Right ventricle myocardium superior (tissue), 1 donor: Measurements from ENCODE around the gene ACOT11. TPM values are rescaled to one million over a fixed set of nuclear protein-coding genes. Genes with fewer than 3 reads are reported as not detected.
"Not testable (repeated sequence)": the region's sequence is repeated elsewhere in the genome, so short reads cannot be mapped to it uniquely, and the experiment has no call there.

ENCODE experiments used
- ATAC-seq: fragments of 200-7000 bp; cut with Tn5 transposase; one replicate; pipeline ENCODE4 v1.9.1; 2020; ENCODE audit warnings: mild to moderate bottlenecking; ENCODE audit not compliant: poor library complexity
- DNase-seq: peaks from one replicate; pipeline ENCODE4 v3.0.0-alpha.2; 2020
- intact Hi-C: fragments of 100-400 bp; cut with DNase I; formaldehyde crosslinking; loops from one replicate; pipeline ENCODE4 v1.11.2; 2022
- long read RNA-seq: library from polyadenylated mRNA; unstranded; transcript quantifications from one replicate; pipeline ENCODE4 v2.0.0, GENCODE V29; 2021
- total RNA-seq: library from RNA; stranded (reverse); fragmentation: NEBNext Ultra II Directional; extraction: Animal tissue kit (Norgen Biotek cat#: 25700); gene quantifications from one replicate; pipeline ENCODE4 v1.2.1, GENCODE V29; 2021
- donor health status: DM: no; HTN: yes; CAD: no; lungs with severe emphysema.

ACOT11 gene
- total RNA-seq = 38.5 TPM
- long read RNA-seq, transcript ACOT11-201 (16 exons, 3,082 nt) = major isoform, 39 of 95 reads
- long read RNA-seq, partial matches to known transcripts = 19 of 95 reads
- long read RNA-seq, other reads (novel, unspliced or antisense) = 37 of 95 reads

DNA sequence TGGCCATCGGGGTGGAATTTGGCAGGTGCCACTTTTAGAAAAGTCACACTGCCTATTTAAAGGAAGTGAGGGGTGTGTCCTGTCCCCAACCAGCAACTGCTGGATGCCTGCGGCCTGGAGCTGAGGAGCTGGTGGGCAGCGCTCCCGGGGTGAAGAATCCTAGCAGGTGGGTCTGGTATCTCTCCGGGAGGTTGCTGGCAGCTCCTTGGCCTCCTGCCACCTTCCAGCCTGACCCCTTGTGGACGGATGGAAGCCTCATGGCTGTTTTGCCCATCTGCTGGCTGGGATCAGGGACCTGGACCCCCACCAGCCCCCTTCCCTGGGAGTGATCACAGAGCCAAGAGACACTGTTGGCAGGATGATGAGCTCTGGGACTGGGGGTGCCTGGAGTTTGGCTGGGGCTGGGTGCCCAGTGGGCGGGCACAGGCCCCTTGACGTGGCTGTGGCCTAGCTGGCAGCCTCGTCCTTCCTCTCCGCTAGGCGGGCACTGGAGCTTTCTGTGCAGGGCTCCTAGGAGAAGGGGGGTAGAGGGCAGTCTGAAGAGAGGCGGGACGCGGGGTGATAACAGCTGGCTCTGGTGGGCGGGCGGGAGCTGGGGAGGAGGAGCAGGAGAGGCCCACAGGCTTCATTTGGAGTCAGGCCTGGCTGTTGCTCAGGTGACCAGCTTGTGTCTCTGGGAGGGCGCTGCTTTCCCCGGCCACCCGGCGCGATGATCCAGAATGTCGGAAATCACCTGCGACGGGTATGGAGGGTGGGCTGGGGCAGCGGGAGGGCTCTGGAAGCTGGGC lies at the start of gene ACOT11:
Gene ACOT11, plus strand, starts transcription at position 628 of the 788 bp plus-strand sequence. Its CDS starts 82 bp downstream, at position 710.
- intact Hi-C loops = loop anchor here (5.0 kb wide), 1 partner anchor 35 kb away; no protein-coding TSS in a partner anchor
- DNase-seq (peak; percentile 92), ATAC-seq (peak; percentile 89)

DNA sequence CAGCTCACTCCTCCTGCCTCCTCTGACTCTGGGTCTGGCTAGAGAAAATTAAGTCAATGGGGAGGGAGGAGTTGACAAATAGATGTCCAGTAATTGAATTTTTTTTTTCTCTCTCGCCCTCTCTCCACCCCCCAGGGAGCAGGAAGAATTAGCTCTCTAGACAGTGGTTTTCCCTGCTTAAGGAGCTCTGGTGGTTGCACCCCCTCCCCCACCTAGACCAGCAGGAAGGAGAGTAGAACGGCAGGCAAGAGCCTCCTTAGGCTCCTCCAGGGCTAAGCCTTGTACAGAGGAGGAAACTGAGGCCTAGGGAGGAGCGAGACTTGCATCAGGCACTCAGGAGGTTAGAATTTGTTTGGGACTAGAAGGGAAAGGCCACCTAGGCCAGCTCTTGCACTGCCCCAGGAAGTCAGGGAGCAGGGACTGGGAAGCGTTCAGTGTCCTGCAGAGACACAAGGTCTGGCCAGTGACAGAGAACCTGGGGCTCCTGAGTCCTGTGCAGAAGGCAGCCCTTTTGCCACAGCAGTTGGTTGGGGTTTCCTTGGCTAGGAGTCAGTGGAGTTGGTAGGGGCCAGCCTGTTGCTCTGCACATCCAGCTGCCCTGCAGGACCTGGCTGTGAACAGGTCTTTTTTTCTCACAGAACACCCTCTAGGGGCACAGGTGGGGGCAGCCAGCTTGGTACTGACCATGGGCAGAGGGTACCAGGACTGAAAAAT lies 49.5 kb upstream of the ACOT11 start:
- ATAC-seq (no peak), DNase-seq (no peak)
- intact Hi-C loops = no loop called here

DNA sequence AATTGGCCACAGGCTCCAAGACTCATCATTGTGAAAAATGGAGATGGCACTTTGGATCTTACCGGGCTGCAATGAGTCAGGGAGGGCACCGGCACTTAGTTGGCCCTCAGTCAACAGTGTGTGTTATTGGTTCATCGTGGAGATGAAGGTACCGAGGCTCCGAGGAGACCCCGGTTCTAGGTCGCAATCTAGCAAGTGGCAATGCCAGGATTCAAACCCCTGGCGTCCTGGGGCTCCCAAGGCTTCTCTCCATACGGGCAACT lies 49.0 kb upstream of the ACOT11 start:
- ATAC-seq (peak; percentile 10), DNase-seq (no peak)
- intact Hi-C loops = no loop called here

- DNase-seq (no peak), ATAC-seq (peak; percentile 78)
Observed at GRCh38 chr1:54499360-54500106, 48.5 kb upstream of the ACOT11 start.

GRCh38 chr1:54500107-54500431 lies 48.0 kb upstream of the ACOT11 start:
- peak; percentile 55 for ATAC-seq
- intact Hi-C loops = loop anchor here (10.0 kb wide), 1 partner anchor 315 kb away; no protein-coding TSS in a partner anchor
- DNase-seq = no peak

More at GRCh38 chr1:54499360-54500106, 48.5 kb upstream of the ACOT11 start:
- intact Hi-C loops = loop anchor here (10.0 kb wide), 1 partner anchor 315 kb away; no protein-coding TSS in a partner anchor

DNA sequence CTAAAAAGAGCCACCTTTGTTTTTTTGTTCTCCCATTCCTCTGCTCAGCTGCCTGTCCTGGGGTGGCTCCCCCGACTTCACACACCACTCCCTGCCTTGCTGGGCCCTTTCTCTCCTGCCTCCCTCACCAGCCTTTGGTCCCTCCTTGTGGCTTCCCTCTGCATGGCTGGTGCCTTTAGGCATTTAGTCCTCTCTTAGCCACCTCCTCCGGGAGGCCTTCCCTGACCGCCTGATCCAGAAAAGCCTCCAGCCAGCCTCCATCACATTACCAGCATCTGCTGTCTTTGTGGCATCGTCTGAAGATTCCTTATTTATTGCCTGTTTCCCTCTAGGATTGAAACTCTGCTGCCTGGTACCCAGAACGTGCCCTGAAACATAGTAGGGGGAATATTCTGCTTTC lies 46.2 kb upstream of the ACOT11 start:
- no peak for ATAC-seq
- DNase-seq = no peak
- intact Hi-C loops = loop anchor here (10.0 kb wide), 1 partner anchor 313 kb away; no protein-coding TSS in a partner anchor

- ATAC-seq = no peak
- intact Hi-C loops = loop anchor here (10.0 kb wide), 1 partner anchor 312 kb away; no protein-coding TSS in a partner anchor
- DNase-seq = no peak
Observed at GRCh38 chr1:54502342-54502741, 45.7 kb upstream of the ACOT11 start.

GRCh38 chr1:54506594-54506993 lies 41.4 kb upstream of the ACOT11 start:
- no peak for DNase-seq
- intact Hi-C loops = loop anchor here (10.0 kb wide), 1 partner anchor 308 kb away; no protein-coding TSS in a partner anchor
- ATAC-seq = no peak

DNA sequence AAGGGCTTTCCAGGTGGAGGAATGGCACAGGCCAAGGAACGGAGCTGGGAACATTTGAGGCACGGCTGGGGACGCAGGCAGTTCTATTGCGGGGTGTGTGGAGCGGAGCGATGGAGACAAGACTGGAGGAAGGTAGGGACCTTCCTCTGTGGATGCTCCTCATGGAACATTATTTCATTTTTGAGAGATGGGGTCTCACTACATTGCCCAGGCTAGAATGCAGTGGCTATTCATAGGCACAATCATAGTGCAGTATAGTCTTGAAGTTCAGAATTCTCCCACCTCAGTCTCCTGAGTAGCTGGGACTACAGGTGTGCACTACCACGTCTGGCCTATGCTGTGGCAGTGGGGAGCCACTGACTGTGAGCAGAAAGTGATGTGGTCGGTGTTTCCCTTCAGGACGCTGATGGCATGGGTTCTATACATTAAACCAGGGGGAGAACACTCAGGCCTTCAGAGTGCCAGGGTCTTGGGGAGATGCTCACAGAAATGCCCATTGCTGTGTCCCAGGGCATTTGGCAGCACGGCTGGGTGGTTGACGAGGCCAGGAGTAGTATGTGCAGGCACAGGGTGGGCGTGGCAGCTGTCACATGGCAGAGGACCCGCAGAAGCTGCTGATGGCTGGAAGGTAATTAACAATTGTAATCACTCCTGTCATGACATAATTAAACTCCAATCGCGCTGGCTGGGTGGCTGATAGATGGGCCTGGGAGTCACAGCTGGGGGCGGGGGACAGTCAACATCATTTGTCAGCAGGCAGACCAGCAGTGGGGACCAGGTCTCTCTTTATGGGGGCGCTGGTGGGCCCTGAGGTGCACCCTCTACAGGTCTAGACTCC lies 40.8 kb upstream of the ACOT11 start:
- intact Hi-C loops = loop anchor here (10.0 kb wide), 1 partner anchor 308 kb away; no protein-coding TSS in a partner anchor
- DNase-seq (no peak), ATAC-seq (no peak)

DNA sequence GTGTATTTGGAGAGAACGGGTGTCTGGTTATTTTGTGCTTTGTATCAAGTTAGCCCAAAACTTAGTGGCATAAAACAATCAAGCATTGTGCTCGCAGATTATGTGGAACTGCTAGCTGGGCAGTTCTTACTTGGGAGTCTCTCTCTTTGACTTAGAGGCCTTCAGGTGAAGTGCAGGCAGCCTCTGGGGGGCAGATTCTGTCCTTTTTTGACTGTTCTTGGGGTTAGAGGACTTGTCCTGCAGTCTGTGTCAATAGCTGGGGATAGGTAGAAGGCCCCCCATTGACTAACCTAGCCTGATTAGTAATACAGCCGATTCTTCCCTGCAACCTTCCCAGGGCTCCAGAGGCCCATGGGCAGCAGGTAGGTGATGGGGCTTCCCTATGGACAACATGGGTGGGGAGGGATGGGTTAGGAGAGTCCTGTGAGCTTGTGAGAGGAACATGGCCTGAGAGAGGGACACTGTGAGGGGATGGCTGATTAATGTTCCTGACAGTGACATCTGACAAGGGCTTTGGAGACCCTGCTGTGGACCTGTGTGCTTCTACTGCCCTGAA lies 37.2 kb upstream of the ACOT11 start:
- ATAC-seq (no peak), DNase-seq (no peak)
- intact Hi-C loops = no loop called here

- ATAC-seq, DNase-seq, intact Hi-C loops: not testable (repeated sequence)
Observed at GRCh38 chr1:54513921-54514580, 34.0 kb upstream of the ACOT11 start.

- ATAC-seq (no peak), DNase-seq (no peak)
- intact Hi-C loops = no loop called here
Observed at GRCh38 chr1:54516249-54516920, 31.6 kb upstream of the ACOT11 start.

GRCh38 chr1:54517496-54517895 lies 30.5 kb upstream of the ACOT11 start:
- intact Hi-C loops = no loop called here
- ATAC-seq (no peak), DNase-seq (no peak)

DNA sequence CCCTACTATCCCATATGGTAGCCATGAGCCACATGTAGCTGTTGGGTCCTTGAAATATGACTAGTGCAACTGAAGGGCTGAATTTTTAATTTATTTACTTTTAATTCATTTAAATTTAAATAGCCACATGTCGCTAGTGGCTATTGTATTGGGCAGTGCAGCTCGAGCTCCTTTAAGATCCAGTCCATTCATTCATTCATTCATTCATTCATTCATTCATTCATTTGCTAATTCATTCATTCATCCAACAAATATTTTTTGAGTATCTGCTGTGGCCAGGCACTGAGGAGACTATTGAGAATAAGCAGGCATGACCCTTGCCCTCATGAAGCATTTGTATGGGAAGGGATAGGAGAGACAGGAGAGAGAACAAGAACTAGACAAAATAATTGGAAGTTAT lies 29.5 kb upstream of the ACOT11 start:
- ATAC-seq = no peak
- no peak for DNase-seq
- intact Hi-C loops = no loop called here

DNA sequence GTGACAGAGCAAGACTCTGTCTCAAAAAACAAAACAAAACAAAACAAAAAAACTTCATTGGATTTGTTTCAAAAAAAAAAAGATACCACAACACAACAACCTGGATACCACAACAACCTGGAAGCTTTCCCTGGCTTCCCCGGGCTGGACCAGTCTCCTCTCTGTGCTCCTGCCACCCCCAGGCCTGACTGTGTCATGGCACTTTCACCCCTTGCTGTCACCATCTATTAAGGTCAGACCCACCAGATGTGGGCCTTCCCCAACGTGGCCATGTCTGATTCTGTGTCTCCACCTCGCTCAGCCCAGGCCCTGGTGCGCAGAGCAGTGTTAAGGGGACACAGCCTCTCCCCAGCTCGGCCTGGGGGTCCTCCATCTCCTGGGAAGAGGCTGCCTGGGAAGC lies 28.3 kb upstream of the ACOT11 start:
- DNase-seq = no peak
- intact Hi-C loops = no loop called here
- no peak for ATAC-seq

DNA sequence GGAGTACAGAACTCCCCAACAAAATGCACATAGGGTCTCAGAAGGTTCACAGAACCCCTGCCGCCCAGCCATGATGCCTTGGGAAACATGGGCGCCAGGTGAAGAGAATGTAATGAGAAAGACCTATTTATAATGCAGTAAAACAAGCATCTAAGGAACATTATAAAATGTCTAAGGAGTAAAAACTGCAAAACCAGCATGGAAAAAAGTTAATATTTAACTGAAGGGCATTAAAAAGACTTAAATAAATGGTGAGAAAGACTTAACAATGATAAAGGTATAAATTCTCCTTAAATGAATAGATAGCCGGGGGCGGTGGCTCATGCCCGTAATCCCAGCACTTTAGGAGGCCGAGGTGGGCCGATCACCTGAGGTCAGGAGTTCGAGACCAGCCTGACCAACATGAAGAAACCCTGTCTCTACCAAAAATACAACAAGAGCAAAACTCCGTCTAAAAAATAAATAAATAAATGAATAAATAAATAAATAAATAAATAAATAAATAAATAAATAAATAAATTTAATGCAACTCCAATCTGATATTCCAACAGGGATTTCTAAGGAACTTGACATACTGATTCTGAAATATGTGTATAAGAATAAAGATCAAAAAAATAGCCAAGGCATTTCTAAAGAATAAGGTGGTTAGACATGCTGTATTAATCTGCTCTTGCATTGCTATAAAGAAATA lies 27.3 kb upstream of the ACOT11 start:
- DNase-seq = no peak
- intact Hi-C loops = no loop called here
- no peak for ATAC-seq
